ENCODE results near the gene PTPRD. TPM values are rescaled to one million over a fixed set of nuclear protein-coding genes. Genes with fewer than 3 reads are reported as not detected.
"Not testable (repeated sequence)": the region's sequence is repeated elsewhere in the genome, so short reads cannot be mapped to it uniquely, and the experiment has no call there.

PTPRD gene
- total and polyA plus RNA-seq, 2 donors from 2014 or later: 6.4 to 78.9 TPM

DNA sequence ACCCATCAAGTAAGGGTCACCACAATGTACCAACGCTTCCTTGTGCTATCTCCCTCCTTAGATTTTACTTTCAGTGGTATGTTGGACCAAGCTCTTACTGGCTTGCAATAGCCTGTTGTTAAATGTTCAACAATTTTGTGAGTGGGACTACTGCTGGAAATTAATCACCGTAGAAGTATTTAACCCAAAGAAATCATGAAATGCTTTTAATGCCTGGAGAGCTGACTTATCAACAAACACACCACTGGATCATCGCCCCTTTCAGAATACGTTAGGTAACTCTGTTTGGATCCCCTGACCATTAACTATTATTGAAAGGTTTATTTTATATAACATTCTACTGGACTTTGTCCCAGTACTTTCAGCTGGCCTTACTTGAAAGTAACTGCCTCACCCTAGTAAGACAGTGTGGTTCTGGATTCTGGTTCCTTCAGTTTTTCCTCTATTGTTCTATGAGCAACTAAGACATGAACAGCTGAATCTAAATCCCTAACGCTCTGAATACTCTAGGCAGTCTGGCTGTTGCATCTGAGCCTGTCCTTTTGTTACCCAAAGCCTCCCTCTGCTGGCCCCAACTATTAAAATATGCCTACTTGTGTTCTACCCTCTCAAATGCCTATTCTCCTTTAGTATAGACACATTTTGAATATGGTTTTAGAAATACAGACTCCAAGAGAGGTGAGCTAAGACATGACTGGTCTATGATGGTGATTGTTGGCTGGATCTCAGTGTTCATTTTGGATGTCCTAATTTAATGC lies 1609.8 kb downstream of the PTPRD start:
- Histone ChIP-seq H3K4me1 (ENCODE audit: control insufficient read depth in 2 of 3, insufficient read depth in 2 of 3, low read depth in 1 of 3, low read length in 3 of 3) (no peaks in the 10 kb centered on the region), H3K9ac (ENCODE audit: low read length in 3 of 3) (no peak overlapping the region), H3K27me3 (ENCODE audit: control insufficient read depth, insufficient read depth, low read length) (no peaks in the 10 kb centered on the region), H3K9me3 (ENCODE audit: control insufficient read depth in 2 of 3, insufficient read depth in 1 of 3, low read length in 3 of 3) (peaks cover 0 to under 1% (median 0%) of the 10 kb centered on the region in 3 donors), H3K27ac (ENCODE audit: low read depth in 2 of 2, low read length in 2 of 2) (no peak overlapping the region), H3K36me3 (ENCODE audit: control insufficient read depth in 2 of 3, insufficient read depth in 3 of 3, low read length in 3 of 3) (no peaks in the 10 kb centered on the region), H3K4me3 (ENCODE audit: low read length in 3 of 3) (no peak overlapping the region)
- TF ChIP-seq, protein P1, sequence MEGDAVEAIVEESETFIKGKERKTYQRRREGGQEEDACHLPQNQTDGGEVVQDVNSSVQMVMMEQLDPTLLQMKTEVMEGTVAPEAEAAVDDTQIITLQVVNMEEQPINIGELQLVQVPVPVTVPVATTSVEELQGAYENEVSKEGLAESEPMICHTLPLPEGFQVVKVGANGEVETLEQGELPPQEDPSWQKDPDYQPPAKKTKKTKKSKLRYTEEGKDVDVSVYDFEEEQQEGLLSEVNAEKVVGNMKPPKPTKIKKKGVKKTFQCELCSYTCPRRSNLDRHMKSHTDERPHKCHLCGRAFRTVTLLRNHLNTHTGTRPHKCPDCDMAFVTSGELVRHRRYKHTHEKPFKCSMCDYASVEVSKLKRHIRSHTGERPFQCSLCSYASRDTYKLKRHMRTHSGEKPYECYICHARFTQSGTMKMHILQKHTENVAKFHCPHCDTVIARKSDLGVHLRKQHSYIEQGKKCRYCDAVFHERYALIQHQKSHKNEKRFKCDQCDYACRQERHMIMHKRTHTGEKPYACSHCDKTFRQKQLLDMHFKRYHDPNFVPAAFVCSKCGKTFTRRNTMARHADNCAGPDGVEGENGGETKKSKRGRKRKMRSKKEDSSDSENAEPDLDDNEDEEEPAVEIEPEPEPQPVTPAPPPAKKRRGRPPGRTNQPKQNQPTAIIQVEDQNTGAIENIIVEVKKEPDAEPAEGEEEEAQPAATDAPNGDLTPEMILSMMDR (IDR thresholded peaks at IDR 0.05; ENCODE audit: borderline replicate concordance, extremely low read depth, insufficient read depth): no peak
- intact Hi-C loops (cut with DNase I): no loop called here
- FAIRE-seq: no peak
- DNase-seq: peak in 3 of 5 donors; percentile 19 to 48 (median 43)

DNA sequence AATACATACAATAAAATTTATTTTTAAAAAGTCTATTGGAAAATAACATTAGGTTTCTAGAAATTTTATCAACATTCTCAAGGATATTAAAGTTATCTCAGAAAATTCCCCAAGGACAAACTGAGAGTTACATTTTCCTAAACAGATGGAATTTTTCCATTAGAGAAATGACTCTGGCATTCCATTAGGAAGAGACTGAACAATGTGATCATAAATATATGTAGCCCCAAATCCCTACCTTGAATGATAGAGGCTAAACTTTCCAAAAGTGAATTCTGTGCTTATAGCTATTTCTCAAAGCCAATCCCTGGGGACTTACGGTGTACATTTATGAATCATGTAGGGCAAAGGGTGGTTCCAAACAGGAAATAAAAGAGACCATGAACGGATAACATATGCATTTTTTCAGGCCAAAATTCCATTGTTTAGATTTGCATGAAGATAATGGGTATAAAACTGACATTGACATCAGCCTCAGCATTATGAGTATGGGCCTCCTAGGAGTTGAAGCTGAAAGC lies 1632.2 kb downstream of the PTPRD start:
- Histone ChIP-seq H3K36me3 (ENCODE audit: control insufficient read depth in 2 of 3, insufficient read depth in 3 of 3, low read length in 3 of 3) (no peaks in the 10 kb centered on the region), H3K4me3 (ENCODE audit: low read length in 3 of 3) (no peak overlapping the region), H3K27ac (ENCODE audit: low read depth in 2 of 2, low read length in 2 of 2) (no peak overlapping the region), H3K4me1 (ENCODE audit: control insufficient read depth in 2 of 3, insufficient read depth in 2 of 3, low read depth in 1 of 3, low read length in 3 of 3) (no peaks in the 10 kb centered on the region), H3K9me3 (ENCODE audit: control insufficient read depth in 2 of 3, insufficient read depth in 1 of 3, low read length in 3 of 3) (no peaks in the 10 kb centered on the region), H3K27me3 (ENCODE audit: control insufficient read depth, insufficient read depth, low read length) (no peaks in the 10 kb centered on the region), H3K9ac (ENCODE audit: low read length in 3 of 3) (no peak overlapping the region)
- TF ChIP-seq, protein P1 (IDR thresholded peaks at IDR 0.05; ENCODE audit: borderline replicate concordance, extremely low read depth, insufficient read depth): no peak
- intact Hi-C loops (cut with DNase I): no loop called here
- FAIRE-seq: peak; percentile 32
- peak in 2 of 5 donors; percentile 3 to 16 for DNase-seq

DNA sequence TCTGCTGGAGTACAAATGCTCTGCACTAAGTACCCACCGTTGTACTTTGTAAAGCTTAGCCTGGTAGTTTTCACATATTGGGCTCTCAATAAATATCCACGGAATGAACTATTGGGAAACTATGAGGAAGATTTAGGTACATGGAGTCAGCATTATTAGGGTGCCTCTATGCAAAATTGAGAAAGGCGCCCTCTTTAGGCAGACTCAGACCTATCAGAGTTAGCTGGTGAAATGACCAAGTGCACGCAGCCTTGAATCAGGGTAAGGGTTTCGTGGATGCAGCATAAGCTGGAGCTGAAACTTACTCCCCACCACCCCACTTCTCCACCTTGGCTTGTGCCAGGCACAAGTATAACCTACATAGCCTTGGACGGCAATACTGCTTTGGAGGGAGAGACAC lies 1634.5 kb downstream of the PTPRD start:
- no peaks in the 10 kb centered on the region for H3K9me3 ChIP-seq (ENCODE audit: control insufficient read depth in 2 of 3, insufficient read depth in 1 of 3, low read length in 3 of 3)
- no peaks in the 10 kb centered on the region for H3K36me3 ChIP-seq (ENCODE audit: control insufficient read depth in 2 of 3, insufficient read depth in 3 of 3, low read length in 3 of 3)
- H3K27ac ChIP-seq (ENCODE audit: low read depth in 2 of 2, low read length in 2 of 2): no peak overlapping the region
- DNase-seq (no peak), FAIRE-seq (no peak)
- no peaks in the 10 kb centered on the region for H3K27me3 ChIP-seq (ENCODE audit: control insufficient read depth, insufficient read depth, low read length)
- H3K4me3 ChIP-seq (ENCODE audit: low read length in 3 of 3): no peak overlapping the region
- H3K4me1 ChIP-seq (ENCODE audit: control insufficient read depth in 2 of 3, insufficient read depth in 2 of 3, low read depth in 1 of 3, low read length in 3 of 3): no peaks in the 10 kb centered on the region
- TF ChIP-seq, protein P1 (IDR thresholded peaks at IDR 0.05; ENCODE audit: borderline replicate concordance, extremely low read depth, insufficient read depth): no peak
- intact Hi-C loops (cut with DNase I): no loop called here
- H3K9ac ChIP-seq (ENCODE audit: low read length in 3 of 3): no peak overlapping the region

DNA sequence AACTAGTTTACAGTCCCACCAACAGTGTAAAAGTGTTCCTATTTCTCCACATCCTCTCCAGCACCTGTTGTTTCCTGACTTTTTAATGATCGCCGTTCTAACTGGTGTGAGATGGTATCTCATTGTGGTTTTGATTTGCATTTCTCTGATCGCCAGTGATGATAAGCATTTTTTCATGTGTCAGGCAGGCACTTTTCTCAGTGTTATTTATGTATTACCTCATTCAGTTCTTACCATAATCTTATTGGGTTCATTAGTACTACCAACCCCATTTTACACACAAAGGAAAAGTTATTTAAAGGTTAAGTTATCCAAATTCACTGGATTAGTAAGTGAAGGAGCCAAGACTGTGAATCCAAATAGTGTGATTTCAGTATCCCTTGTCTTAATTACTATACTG lies 1644.5 kb downstream of the PTPRD start:
- H3K27ac ChIP-seq (ENCODE audit: low read depth in 2 of 2, low read length in 2 of 2); H3K4me3 ChIP-seq (ENCODE audit: low read length in 3 of 3); H3K9ac ChIP-seq (ENCODE audit: low read length in 3 of 3); DNase-seq; H3K9me3 ChIP-seq (ENCODE audit: control insufficient read depth in 2 of 3, insufficient read depth in 1 of 3, low read length in 3 of 3); H3K27me3 ChIP-seq (ENCODE audit: control insufficient read depth, insufficient read depth, low read length); FAIRE-seq; H3K4me1 ChIP-seq (ENCODE audit: control insufficient read depth in 2 of 3, insufficient read depth in 2 of 3, low read depth in 1 of 3, low read length in 3 of 3); intact Hi-C loops (cut with DNase I); H3K36me3 ChIP-seq (ENCODE audit: control insufficient read depth in 2 of 3, insufficient read depth in 3 of 3, low read length in 3 of 3): not testable (repeated sequence)

All from kidney (tissue), 14 donors.